Natural killer cell (primary cell): ENCODE data around the gene AGFG1. TPM values are rescaled to one million over a fixed set of nuclear protein-coding genes. Genes with fewer than 3 reads are reported as not detected.

ENCODE experiments used
- ATAC-seq, 3 donors: fragments of 150-1000 bp in 2 of 3; fragments of 200-7000 bp in 1 of 3; cut with Tn5 transposase; 1 replicate in 1 of 3; 2 replicates in 2 of 3; pipeline ENCODE4 v1.10.0; 2021; ENCODE audit warnings: mild to moderate bottlenecking in 2 of 3, moderate library complexity in 2 of 3
- DNase-seq, 2 donors: peaks; one replicate each; pipeline versions ENCODE4 v3.0.0 to v3.0.0-alpha.2; 2013 to 2021; ENCODE audit warnings: mixed read lengths in 1 of 2
- H3K27ac ChIP-seq: one replicate; pipeline ENCODE4 v1.5.1; 2013; ENCODE audit warnings: mild to moderate bottlenecking, low read length
- H3K27me3 ChIP-seq: one replicate; pipeline ENCODE4 v1.6.1; 2013; ENCODE audit warnings: low read length; ENCODE audit not compliant: control insufficient read depth, insufficient read depth
- H3K36me3 ChIP-seq: one replicate; pipeline ENCODE4 v1.6.1; 2013; ENCODE audit warnings: low read length; ENCODE audit not compliant: control insufficient read depth, insufficient read depth
- H3K4me1 ChIP-seq: one replicate; pipeline ENCODE4 v1.6.1; 2013; ENCODE audit warnings: low read length; ENCODE audit not compliant: control insufficient read depth, insufficient read depth
- H3K4me3 ChIP-seq: one replicate; pipeline ENCODE4 v1.5.1; 2013; ENCODE audit warnings: low read length
- H3K9me3 ChIP-seq: one replicate; pipeline ENCODE4 v1.6.1; 2013; ENCODE audit warnings: low read length; ENCODE audit not compliant: control insufficient read depth, insufficient read depth
- H3K27ac Mint-ChIP-seq, 2 donors: one replicate each; pipeline ENCODE4 v1.8.0; 2022; ENCODE audit warnings: mild to moderate bottlenecking in 2 of 2, mixed read lengths in 2 of 2, moderate library complexity in 1 of 2
- H3K27me3 Mint-ChIP-seq, 2 donors: one replicate each; pipeline ENCODE4 v1.8.0; 2022; ENCODE audit warnings: low read depth in 2 of 2, mixed read lengths in 2 of 2
- H3K36me3 Mint-ChIP-seq: one replicate; pipeline ENCODE4 v1.8.0; 2022; ENCODE audit warnings: mixed read lengths
- H3K4me1 Mint-ChIP-seq, 2 donors: one replicate each; pipeline ENCODE4 v1.8.0; 2022; ENCODE audit warnings: mixed read lengths in 2 of 2
- H3K4me3 Mint-ChIP-seq: one replicate; pipeline ENCODE4 v1.8.0; 2022; ENCODE audit warnings: mild to moderate bottlenecking, moderate library complexity, mixed read lengths
- H3K9me3 Mint-ChIP-seq, 2 donors: one replicate each; pipeline ENCODE4 v1.8.0; 2022; ENCODE audit warnings: mixed read lengths in 2 of 2
- WGBS: methylation state at CpG from one replicate; pipeline ENCODE4 v1.1.7; 2013; ENCODE audit warnings: missing lambda C conversion rate; ENCODE audit not compliant: insufficient coverage; 5-methylcytosine and 5-hydroxymethylcytosine counted together
- intact Hi-C: fragments of 100-400 bp; cut with micrococcal nuclease; formaldehyde crosslinking; loops from one replicate; pipeline ENCODE4 v1.14.2; 2022
- total RNA-seq, 4 donors: library from RNA; stranded (reverse); fragments of 120-200 nt in 1 of 4; gene quantifications; one replicate each; pipeline versions ENCODE4 v1.2.3 to v1.2.4, GENCODE V29; 2013 to 2022
- TF ChIP-seq, protein P1 (sequence below): fragments of 200-600 bp; IDR thresholded peaks from one replicate; pipeline ENCODE4 v1.8.0; 2022; ENCODE audit warnings: antibody characterized with exemption

The AGFG1 gene
- total RNA-seq, 3 donors from 2014 or later (not counting 1 experiment from before 2014, with no cell fraction given) = 65.0 to 71.6 (median 67.3) TPM

DNA sequence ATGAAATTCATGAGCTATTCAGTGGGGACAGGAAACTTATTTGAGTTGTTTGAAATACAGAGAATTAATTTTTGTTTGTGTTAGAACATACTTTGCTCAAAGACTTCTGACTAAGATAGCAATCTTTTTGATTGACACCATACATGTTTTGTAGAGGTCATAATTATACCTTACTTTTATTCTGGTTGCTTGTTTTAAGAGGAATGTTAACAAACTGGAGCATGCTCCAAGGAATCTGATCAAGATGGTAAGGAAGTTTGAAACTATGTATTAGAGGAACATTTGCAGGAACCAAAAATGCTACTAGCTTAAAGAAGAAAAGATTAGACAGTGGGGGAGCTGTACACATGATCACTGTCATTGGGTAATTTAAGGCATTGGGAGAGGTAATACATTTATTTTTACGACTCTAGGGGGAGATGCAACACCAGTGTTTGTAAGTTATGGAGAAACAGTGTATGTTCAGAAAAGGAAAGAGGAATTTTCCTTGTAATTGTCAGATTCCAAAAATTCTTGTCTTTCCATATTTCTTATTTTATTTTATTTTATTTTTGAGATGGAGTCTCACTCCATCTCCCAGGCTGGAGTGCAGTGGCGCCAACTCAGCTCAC is 8.0 kb downstream of the AGFG1 start:
- Histone ChIP-seq H3K9me3 (no peaks in the 10 kb centered on the region), H3K27me3 (no peaks in the 10 kb centered on the region), H3K4me1 (peaks cover 4% of the 10 kb centered on the region), H3K27ac (no peak overlapping the region), H3K4me3 (no peak overlapping the region), H3K36me3 (no peaks in the 10 kb centered on the region)
- no peaks in the 10 kb centered on the region for H3K36me3 Mint-ChIP-seq
- 51% methylated on average over 2 of the region's 2 CpGs for WGBS
- ATAC-seq (peak; percentile 32 to 50 (median 44)), DNase-seq (peak in 1 of 2 donors; percentile 49)
- H3K27ac Mint-ChIP-seq = peak overlapping the region in 1 of 2 donors; percentile 17
- intact Hi-C loops = loop anchor here (10.0 kb wide), 1 partner anchor 155 kb away; the partner anchor contains the start of gene MFF
- peaks cover 51 to 53% of the 10 kb centered on the region in 2 donors for H3K4me1 Mint-ChIP-seq
- no peak overlapping the region for H3K4me3 Mint-ChIP-seq
- TF ChIP-seq, protein P1, sequence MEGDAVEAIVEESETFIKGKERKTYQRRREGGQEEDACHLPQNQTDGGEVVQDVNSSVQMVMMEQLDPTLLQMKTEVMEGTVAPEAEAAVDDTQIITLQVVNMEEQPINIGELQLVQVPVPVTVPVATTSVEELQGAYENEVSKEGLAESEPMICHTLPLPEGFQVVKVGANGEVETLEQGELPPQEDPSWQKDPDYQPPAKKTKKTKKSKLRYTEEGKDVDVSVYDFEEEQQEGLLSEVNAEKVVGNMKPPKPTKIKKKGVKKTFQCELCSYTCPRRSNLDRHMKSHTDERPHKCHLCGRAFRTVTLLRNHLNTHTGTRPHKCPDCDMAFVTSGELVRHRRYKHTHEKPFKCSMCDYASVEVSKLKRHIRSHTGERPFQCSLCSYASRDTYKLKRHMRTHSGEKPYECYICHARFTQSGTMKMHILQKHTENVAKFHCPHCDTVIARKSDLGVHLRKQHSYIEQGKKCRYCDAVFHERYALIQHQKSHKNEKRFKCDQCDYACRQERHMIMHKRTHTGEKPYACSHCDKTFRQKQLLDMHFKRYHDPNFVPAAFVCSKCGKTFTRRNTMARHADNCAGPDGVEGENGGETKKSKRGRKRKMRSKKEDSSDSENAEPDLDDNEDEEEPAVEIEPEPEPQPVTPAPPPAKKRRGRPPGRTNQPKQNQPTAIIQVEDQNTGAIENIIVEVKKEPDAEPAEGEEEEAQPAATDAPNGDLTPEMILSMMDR = no peak
- H3K9me3 Mint-ChIP-seq = no peaks in the 10 kb centered on the region
- H3K27me3 Mint-ChIP-seq = no peaks in the 10 kb centered on the region

- DNase-seq (peak in 1 of 2 donors; percentile 40), ATAC-seq (peak in 1 of 3 donors; percentile 53)
- peak overlapping the region; percentile 27 to 34 for H3K27ac Mint-ChIP-seq
- intact Hi-C loops = no loop called here
- H3K4me1 Mint-ChIP-seq = peaks cover 47 to 58% of the 10 kb centered on the region in 2 donors
- H3K27me3 ChIP-seq = no peaks in the 10 kb centered on the region
- H3K9me3 ChIP-seq = peaks cover 4% of the 10 kb centered on the region
- H3K4me3 ChIP-seq = no peak overlapping the region
- H3K36me3 Mint-ChIP-seq = peaks cover 3% of the 10 kb centered on the region
- WGBS = 86% methylated on average over 1 of the region's 2 CpGs
- peaks cover 0 to under 1% of the 10 kb centered on the region in 2 donors for H3K9me3 Mint-ChIP-seq
- H3K27me3 Mint-ChIP-seq = no peaks in the 10 kb centered on the region
- H3K4me3 Mint-ChIP-seq = no peak overlapping the region
- H3K4me1 ChIP-seq = peaks cover 4% of the 10 kb centered on the region
- no peak overlapping the region for H3K27ac ChIP-seq
- H3K36me3 ChIP-seq = no peaks in the 10 kb centered on the region
- TF ChIP-seq, protein P1 = no peak
These were observed 8.6 kb downstream of the AGFG1 start for GRCh38 chr2:227480528-227480927.

DNA sequence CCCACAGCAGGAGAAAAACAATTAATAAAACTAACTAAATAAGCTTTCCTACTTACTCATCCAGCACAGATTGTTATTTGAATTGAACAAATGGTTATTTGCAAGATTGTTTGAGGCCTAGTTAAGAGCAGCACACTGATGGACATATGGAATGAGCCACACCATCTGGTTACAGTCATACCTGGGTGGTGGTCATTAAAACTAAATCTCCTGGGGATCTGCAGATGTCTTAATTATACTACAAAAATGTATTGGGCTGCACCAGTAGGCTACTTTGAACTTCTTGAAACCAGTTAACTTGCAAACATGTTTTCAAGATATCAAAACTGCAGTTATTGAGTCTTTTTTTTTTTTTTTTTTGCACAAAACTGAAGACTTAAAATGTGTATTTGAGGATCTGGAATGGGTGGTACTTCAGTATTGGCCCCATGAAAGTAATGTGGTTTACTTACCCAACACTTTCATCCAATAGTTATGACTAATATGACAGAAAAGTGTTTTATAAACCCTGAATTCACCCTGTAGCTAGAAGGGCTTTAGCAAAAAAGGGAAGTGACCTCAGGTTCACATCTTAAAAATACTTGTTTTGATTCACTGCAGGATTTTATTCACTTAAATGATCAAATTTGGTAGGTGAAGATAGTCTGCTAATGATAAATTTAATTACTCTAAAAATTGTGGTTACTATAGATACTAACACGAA is 10.8 kb downstream of the AGFG1 start:
- Mint-ChIP-seq H3K9me3 (peaks cover 0 to 3% of the 10 kb centered on the region in 2 donors), H3K4me3 (no peak overlapping the region), H3K27me3 (no peaks in the 10 kb centered on the region), H3K4me1 (peaks cover 57 to 65% of the 10 kb centered on the region in 2 donors), H3K27ac (peak overlapping the region; percentile 29 to 76), H3K36me3 (peaks cover 12% of the 10 kb centered on the region)
- no peak for ATAC-seq
- TF ChIP-seq, protein P1 = no peak
- intact Hi-C loops = no loop called here
- H3K4me3 ChIP-seq = no peak overlapping the region
- no peak for DNase-seq
- peaks cover 4% of the 10 kb centered on the region for H3K4me1 ChIP-seq
- peaks cover 4% of the 10 kb centered on the region for H3K9me3 ChIP-seq
- WGBS = no CpG with 5 or more reads among the region's 1 CpG
- no peak overlapping the region for H3K27ac ChIP-seq
- H3K36me3 ChIP-seq = no peaks in the 10 kb centered on the region
- no peaks in the 10 kb centered on the region for H3K27me3 ChIP-seq
